ENCODE results near the gene TSPAN16.
"Not testable (repeated sequence)": the region's sequence is repeated elsewhere in the genome, so short reads cannot be mapped to it uniquely, and the experiment has no call there.

Gene TSPAN16

DNA sequence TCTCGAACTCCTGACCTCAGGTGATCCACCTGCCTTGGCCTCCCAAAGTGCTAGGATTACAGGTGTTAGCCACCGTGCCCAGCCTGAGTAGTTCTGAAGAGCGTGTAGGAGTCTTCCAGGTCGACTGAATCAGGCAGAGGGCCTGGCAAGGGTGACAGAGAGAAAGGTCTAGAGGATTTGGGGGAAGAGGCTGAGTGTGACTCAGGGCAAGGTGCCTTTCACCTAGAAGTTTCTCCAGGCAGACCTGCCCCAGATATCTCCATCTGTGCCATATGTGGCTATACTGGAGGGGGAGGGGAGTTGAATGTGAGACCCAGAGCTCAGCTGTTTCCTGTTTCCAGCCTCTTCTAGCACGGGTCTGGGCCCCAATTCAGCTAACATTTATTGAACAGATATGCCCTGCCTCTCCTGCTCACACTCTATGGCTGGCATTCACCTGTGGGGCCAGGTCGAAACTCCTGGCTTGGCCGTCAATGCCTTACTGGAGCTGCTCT is 51.6 kb downstream of the TSPAN16 start:
- DNase-seq: no peak

DNA sequence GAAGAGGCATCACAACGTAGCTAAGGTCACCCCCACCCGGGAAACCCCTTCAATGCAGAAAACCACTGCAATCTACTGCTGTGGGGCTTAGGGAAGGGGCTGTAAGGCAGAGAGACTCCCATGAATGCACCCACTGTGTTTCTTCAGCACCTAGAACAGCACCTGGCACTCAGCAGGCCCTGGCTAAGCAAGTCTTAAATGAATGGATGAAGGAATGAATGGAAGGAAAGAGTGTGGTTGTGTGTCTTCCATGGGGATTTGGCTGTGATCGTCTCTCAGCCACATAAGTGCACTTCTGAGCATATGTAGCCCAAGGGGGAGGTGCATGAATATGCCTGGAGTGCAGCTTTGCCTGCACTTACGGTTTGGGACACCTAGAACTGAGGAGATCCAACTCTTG is 53.2 kb downstream of the TSPAN16 start:
- no peak for DNase-seq

DNA sequence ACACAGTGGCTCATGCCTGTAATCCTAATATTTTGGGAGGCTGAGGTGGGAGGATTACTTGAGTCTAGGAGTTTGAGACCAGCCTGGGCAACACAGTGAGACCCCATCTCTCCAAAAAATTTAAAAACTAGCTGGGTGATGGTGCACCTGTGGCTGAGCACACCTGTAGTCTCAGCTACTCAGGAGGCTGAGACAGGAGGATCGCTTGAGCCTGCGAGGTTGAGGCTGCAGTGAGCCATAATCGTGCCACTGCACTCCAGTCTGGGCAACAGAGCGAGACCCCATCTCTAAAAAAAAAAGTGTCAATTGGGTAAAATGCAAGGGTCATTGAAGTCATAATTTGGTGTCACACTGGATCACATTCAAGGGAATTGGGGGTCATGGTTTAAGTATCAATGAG is 58.1 kb downstream of the TSPAN16 start:
- DNase-seq: not testable (repeated sequence)

DNA sequence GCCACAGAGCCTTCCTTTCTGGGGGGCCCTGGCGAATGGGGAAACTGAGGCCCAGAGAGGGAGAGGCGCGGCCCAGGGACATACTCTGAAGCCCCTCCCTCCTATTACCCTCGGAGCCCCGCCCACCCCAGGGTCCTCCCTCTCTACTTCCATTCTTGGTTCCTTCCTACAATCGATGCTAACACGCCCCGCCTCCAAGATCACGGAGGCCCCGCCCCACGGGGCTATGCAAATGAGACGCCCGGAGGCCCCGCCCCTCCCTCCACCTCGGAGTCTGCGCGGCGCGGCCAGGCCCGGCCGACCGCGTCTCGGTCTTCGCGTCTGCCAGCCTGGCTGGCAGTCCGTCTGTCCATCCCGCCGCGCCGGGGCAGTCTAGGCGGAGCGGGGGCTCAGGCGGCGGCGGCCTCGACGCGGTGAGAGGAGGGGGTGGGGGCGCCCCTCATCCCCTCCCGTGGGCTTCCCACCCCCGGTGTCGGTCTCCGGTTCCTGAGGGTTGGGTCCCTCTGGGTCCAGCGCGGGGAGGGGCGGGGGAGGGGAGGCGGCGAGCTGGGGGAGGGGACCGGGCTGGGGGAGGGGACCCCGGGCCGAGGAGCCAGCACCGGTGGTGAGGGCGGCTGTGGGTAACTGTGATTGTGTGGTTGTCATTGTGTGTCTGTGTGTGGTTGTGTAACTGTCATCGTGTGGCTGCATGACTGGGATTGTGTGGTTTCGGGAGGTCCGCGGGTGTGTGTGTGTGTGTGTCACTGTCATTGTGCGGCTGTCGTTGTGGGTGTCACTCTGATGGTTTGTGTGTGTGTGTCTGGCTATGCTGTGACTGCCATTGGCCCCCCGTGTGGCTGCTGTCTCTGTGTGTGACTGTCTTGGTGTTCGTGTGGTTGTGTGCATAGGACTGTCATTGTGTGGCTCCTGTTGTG is 59.5 kb downstream of the TSPAN16 start, which contains the start of gene PLPPR2:
PLPPR2 (plus strand) TSS at position 273 of the 914 bp plus-strand sequence. CDS start 2,242 bp downstream, outside the sequence.
- peak; percentile 84 for DNase-seq

DNA sequence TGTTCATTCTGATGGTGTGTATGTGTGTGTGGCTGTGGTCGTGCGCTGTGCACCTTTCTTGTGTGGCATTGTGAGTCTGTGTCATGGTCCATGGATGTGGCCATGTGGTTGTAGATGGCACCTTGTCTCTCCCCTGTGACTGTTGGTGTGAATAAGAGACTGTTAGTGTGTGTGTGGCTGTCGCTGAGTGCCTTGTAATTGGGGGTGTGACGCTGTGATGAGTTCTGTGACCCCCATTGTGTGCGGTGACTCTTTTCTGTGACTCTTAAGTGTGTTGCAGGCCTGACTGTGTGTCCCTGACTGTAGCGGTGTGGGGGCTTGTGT is 60.1 kb downstream of the TSPAN16 start:
- no peak for DNase-seq

DNA sequence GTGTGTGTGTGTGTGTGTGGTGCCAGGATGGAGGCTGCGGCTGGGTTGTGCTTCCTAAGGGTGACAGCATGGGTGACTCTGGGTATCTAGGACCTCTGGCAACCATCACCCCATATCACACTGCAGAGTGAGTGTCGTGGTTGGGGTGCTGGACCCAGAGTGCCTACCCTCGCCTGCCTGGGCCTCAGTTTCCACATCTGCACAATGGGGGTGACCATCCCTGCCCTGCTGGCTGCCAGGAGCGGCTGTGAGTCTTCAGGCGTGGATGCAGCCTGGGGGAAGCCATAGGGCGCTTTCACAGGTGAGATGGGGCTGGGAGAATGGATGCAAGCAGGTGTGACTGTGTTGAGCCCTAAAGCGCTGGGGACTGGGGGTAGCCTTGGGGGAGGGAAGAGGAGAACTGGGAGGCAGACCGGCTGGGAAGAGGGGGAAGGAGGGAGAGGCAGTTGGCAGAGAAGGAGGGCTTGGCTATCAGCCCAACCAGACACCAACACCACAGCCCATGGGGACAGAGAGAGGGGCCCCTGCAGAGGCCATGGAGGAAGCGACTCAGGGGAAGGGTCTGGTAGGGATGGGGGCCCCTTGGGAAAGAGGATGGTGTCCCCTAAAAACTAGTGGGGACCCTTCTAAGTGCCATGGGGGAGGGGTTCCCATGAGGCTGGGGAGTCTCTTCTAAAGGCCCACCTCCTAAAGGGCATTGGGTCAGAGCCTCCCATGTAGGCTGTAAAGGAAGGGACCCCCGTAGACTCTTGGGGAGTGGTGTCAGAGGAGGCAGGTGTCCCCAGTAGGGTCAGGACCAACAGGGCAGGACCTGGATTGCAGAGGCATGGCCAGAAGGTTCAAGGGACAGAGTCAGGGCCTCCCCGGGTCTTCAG is 61.0 kb downstream of the TSPAN16 start:
- DNase-seq: no peak

DNA sequence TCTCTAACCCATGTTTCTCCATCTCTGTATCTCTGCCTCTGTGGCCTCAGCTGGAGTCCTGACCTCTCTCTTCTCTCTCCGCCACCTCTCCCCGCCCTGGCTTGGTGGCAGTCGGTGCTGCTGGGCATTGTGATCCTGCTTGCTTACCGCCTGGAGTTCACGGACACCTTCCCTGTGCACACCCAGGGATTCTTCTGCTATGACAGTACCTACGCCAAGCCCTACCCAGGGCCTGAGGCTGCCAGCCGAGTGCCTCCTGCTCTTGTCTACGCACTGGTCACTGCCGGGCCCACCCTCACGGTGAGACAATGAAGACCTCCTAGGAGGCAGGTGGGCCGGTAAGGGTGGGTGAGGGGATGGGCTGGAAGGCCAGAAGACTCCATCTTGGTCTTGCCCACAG is 63.5 kb downstream of the TSPAN16 start:
- DNase-seq: no peak

DNA sequence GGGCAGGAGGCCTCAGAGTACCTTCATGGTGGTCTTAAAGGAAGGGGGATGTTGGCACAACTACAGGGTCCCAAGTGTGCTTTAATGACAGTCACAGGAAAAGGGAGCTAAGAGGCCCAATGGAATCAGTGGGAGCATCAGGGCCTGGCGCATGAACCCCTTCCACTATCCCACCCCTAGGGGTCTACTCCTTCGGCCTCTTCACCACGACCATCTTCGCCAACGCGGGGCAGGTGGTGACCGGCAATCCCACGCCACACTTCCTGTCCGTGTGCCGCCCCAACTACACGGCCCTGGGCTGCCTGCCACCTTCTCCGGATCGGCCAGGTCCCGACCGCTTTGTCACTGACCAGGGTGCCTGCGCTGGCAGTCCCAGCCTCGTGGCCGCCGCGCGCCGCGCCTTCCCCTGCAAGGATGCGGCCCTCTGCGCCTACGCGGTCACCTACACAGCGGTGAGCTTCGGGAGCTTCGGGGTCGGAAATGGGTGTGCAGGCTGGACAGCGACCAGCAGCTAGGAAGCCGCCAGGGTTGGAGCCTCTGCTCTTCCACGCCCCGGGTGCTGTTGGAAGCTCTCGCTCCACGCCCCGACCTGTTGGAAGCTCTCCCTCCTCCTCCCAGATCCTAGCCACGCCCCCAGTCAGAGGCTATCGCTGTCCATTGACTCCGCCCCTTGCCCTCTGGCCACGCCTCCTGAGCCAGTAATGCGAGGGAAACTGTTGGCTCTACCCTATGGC is 65.2 kb downstream of the TSPAN16 start:
- no peak for DNase-seq

DNA sequence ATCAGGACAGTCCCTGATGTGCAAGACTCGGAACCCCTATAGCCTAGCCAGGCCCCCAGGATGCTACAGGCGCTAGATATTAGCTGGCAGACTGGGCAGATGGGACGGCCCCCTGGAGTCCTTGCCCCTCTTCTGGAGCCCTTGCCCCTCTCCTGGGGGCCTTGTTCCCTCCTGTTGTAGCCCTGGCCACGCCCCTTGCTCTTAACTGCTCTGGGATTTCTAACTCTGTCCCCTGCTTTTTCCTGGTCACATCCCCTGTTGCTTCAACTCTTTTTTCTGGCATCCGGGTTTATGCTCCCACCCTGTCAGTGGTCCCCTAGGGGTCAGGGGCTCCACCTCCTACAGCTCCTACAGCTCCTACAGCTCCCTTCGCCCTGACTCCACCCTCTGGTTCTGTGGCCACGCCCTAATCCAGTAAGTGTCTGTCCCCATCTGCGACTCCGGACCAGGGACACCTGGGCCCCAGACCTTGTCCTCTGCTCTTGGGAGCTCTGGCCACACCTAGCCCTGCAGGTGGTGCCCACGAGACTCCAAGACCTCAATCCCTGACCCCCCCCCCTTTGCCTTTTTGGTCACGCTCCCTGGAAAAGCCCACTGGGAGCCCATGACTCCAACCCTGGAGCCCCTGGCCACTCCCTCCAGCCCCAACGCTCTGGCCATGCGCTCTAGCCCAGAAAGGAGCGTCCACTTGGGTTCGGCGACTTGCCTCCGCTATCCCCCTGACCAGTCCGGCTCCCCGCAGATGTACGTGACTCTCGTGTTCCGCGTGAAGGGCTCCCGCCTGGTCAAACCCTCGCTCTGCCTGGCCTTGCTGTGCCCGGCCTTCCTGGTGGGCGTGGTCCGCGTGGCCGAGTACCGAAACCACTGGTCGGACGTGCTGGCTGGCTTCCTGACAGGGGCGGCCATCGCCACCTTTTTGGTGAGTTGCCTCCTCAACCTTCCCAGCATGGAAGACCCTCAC is 66.1 kb downstream of the TSPAN16 start:
- DNase-seq: no peak

DNA sequence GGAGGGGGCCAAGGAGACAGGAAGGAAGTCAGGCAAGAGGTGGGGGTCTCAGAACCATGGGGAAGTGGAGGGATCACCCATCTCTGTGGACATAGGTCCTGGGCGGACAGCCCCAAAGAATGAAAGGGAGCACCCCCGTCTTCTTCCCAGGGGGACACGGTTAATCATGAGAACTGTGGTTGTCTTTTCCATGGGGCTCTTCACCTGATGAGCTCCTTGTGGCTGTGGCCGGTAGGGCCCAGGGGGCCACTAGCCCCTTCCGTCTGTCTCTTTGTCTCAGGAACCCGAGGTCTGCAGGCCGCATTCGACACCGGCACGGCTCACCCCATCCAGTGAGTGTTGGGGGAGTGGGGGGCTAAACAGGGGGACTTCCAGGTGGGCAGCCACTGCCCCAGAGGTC is 67.9 kb downstream of the TSPAN16 start:
- DNase-seq: no peak

DNA sequence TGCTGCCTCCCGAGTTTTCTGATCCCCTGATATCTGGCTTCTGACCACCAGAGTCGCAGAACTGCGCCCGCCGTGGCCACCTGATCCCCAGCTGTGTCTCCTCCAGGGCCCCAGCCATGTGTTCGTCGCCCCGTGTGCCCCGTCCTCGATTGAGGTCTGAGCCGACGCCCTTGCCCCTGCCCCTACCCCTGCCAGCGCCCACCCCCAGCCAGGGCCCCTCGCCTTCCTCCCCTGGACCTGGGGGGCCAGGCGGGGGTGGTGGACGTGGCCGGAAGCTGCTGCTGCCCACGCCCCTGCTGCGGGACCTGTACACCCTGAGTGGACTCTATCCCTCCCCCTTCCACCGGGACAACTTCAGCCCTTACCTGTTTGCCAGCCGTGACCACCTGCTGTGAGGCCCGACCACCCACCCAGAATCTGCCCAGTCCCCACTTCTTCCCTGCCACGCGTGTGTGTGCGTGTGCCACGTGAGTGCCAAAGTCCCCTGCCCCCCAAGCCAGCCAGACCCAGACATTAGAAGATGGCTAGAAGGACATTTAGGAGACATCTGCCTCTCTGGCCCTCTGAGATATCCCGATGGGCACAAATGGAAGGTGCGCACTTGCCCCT is 68.4 kb downstream of the TSPAN16 start:
- no peak for DNase-seq

DNA sequence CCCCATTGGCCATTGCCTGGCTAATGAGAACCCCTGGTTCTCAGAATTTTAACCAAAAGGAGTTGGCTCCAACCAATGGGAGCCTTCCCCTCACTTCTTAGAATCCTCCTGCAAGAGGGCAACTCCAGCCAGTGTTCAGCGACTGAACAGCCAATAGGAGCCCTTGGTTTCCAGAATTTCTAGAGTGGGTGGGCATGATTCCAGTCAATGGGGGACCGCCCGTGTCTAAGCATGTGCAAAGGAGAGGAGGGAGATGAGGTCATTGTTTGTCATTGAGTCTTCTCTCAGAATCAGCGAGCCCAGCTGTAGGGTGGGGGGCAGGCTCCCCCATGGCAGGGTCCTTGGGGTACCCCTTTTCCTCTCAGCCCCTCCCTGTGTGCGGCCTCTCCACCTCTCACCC is 69.0 kb downstream of the TSPAN16 start:
- DNase-seq: no peak
